ENCODE results near the gene OTOF. TPM values are rescaled to one million over a fixed set of nuclear protein-coding genes. Genes with fewer than 3 reads are reported as not detected.

OTOF gene
- polyA plus RNA-seq, 1 of the 3 experiments (the other 2 are of a cell fraction): not detected

DNA sequence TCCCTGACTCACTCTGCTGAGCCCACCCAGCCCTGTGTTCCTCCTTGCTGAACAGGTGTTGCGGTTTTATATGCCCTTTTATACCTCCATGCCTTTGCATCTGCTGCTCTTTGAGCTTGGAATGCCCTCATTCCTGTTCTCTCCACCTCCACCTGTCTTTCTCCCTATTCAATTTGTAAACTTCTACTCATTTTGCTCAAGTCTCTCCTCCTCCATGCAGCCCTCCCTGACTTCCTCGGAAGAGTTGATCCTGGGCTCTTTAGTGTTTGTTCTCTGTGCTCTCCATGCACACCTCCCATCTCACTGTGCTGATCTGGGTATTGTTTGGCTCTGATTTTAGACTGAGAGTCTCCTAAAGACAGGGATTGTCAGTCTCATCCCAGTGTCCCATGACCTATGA, 7.2 kb upstream of the OTOF start:
- Histone ChIP-seq H3K27ac (ENCODE audit: low read depth in 2 of 2, low read length in 1 of 2) (no peak overlapping the region), H3F3A (replicated peaks; ENCODE audit: insufficient read depth) (no peaks in the 10 kb centered on the region), H3K4me1 (ENCODE audit: control insufficient read depth in 1 of 2, insufficient read depth in 2 of 2, low read depth in 1 of 2, low read length in 1 of 2) (no peaks in the 10 kb centered on the region), H3K4me3 (ENCODE audit: low read depth in 2 of 2, low read length in 1 of 2) (no peak overlapping the region), H3K9ac (no peak overlapping the region), H3K27me3 (ENCODE audit: insufficient read depth) (peaks cover 27% of the 10 kb centered on the region; the same call in 1 of the 2 replicates), H3K4me2 (no peak overlapping the region), H3K79me2 (ENCODE audit: insufficient read depth) (no peaks in the 10 kb centered on the region), H2AFZ (ENCODE audit: low read depth) (no peak overlapping the region), H3K36me3 (replicated peaks in 1 of 2; ENCODE audit: control insufficient read depth in 1 of 2, insufficient read depth in 2 of 2, low read length in 1 of 2) (no peaks in the 10 kb centered on the region), H3K9me2 (no peaks in the 10 kb centered on the region), H4K20me1 (ENCODE audit: insufficient read depth) (no peaks in the 10 kb centered on the region), H3K9me3 (no peaks in the 10 kb centered on the region)
- CTCF ChIA-PET: interaction anchor here (3.2 kb wide), 1 partner anchor 93 kb away, joined by 10 read pairs; no protein-coding TSS in a partner anchor
- 61% methylated on average over 2 of the region's 2 CpGs for WGBS (ENCODE audit: low lambda C conversion rate)
- TF ChIP-seq RFX5 (IDR thresholded peaks at IDR 0.05; ENCODE audit: low read length) (no peak), SMC3 (IDR thresholded peaks at IDR 0.05; ENCODE audit: low read depth, low read length) (no peak), MAX (IDR thresholded peaks at IDR 0.05; ENCODE audit: low read depth) (no peak), RCOR1 (IDR thresholded peaks at IDR 0.05; ENCODE audit: low read length) (no peak), YY1 (IDR thresholded peaks at IDR 0.05; ENCODE audit: low read depth) (no peak), FOSL2 (IDR thresholded peaks at IDR 0.05; ENCODE audit: borderline replicate concordance, low read depth) (no peak), GABPA (IDR thresholded peaks at IDR 0.05; ENCODE audit: low read depth) (no peak), ZBTB33 (IDR thresholded peaks at IDR 0.05; ENCODE audit: borderline replicate concordance, low read depth) (no peak), FOXJ3 (CRISPR knock-in tag; IDR thresholded peaks at IDR 0.05) (no peak), TEAD4 (IDR thresholded peaks at IDR 0.05; ENCODE audit: borderline replicate concordance, insufficient read depth) (no peak), EP300 (IDR thresholded peaks at IDR 0.05; ENCODE audit: borderline replicate concordance in 1 of 2, low read depth in 1 of 2, low read length in 1 of 2) (no peak)
- TF ChIP-seq, protein P1, sequence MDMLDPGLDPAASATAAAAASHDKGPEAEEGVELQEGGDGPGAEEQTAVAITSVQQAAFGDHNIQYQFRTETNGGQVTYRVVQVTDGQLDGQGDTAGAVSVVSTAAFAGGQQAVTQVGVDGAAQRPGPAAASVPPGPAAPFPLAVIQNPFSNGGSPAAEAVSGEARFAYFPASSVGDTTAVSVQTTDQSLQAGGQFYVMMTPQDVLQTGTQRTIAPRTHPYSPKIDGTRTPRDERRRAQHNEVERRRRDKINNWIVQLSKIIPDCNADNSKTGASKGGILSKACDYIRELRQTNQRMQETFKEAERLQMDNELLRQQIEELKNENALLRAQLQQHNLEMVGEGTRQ (IDR thresholded peaks at IDR 0.05; ENCODE audit: borderline replicate concordance, low read depth, low read length): no peak
- TF ChIP-seq, protein P2, sequence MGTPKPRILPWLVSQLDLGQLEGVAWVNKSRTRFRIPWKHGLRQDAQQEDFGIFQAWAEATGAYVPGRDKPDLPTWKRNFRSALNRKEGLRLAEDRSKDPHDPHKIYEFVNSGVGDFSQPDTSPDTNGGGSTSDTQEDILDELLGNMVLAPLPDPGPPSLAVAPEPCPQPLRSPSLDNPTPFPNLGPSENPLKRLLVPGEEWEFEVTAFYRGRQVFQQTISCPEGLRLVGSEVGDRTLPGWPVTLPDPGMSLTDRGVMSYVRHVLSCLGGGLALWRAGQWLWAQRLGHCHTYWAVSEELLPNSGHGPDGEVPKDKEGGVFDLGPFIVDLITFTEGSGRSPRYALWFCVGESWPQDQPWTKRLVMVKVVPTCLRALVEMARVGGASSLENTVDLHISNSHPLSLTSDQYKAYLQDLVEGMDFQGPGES (IDR thresholded peaks at IDR 0.05; ENCODE audit: low read depth, low read length): no peak
- TF ChIP-seq, protein P3, sequence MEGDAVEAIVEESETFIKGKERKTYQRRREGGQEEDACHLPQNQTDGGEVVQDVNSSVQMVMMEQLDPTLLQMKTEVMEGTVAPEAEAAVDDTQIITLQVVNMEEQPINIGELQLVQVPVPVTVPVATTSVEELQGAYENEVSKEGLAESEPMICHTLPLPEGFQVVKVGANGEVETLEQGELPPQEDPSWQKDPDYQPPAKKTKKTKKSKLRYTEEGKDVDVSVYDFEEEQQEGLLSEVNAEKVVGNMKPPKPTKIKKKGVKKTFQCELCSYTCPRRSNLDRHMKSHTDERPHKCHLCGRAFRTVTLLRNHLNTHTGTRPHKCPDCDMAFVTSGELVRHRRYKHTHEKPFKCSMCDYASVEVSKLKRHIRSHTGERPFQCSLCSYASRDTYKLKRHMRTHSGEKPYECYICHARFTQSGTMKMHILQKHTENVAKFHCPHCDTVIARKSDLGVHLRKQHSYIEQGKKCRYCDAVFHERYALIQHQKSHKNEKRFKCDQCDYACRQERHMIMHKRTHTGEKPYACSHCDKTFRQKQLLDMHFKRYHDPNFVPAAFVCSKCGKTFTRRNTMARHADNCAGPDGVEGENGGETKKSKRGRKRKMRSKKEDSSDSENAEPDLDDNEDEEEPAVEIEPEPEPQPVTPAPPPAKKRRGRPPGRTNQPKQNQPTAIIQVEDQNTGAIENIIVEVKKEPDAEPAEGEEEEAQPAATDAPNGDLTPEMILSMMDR (IDR thresholded peaks at IDR 0.05): no peak
- DNase-seq: no peak
- POLR2A ChIA-PET: no interaction called here

Data from SK-N-SH (cell line).